HepG2 (cell line): Measurements from ENCODE around the gene ACTR1A. TPM values are rescaled to one million over a fixed set of nuclear protein-coding genes. Genes with fewer than 3 reads are reported as not detected.

Experiments
- ATAC-seq: fragments of 200-7000 bp; cut with Tn5 transposase; 3 replicates; pipeline ENCODE4 v1.9.1; 2020; ENCODE audit warnings: mild to moderate bottlenecking, moderate library complexity
- BruUV-seq: library from RNA; stranded (reverse); fragments of 400-500 nt; replicated peaks from 2 replicates; lab custom pipeline; 2021; lab: Mats Ljungman, UMichigan
- CTCF ChIA-PET: fragments of 300-600 bp; formaldehyde crosslinking; extraction: SDS; loops from one replicate; lab custom pipeline; 2021; ENCODE audit warnings: low total read pairs, inconsistent platforms, low intra/inter-chr PET ratio; lab: Yijun Ruan, JAX
- POLR2A ChIA-PET: fragments of 350-600 bp; sonication (Branson Sonifier 250); formaldehyde crosslinking; loops from one replicate; lab custom pipeline; 2020; ENCODE audit warnings: antibody characterized with exemption, inconsistent platforms; lab: Yijun Ruan, JAX
- DNase-seq: peaks from one replicate; pipeline ENCODE4 v3.0.0-alpha.2; 2015; ENCODE audit warnings: low spot score
- FAIRE-seq: peaks from 3 replicates; lab custom pipeline; 2011; peaks lifted over from hg19 to GRCh38; lab: Jason Lieb, UNC
- H2AFZ ChIP-seq: one replicate; pipeline ENCODE4 v1.6.1; 2011; ENCODE audit warnings: low read length, inconsistent platforms
- H3K27ac ChIP-seq: fragments of 300-600 bp; 3 replicates; pipeline ENCODE4 v1.8.0; 2011; ENCODE audit warnings: mixed run types, mild to moderate bottlenecking, mixed read lengths, low read length, inconsistent platforms; ENCODE audit not compliant: insufficient read depth; ENCODE audit errors: extremely low read length
- H3K27me3 ChIP-seq, 2 experiments: fragments of 200-600 bp in 1 of 2; 2 replicates in 1 of 2; 3 replicates in 1 of 2; pipeline versions ENCODE4 v1.6.0 to v1.8.0; 2011; ENCODE audit warnings: low read length in 2 of 2, mild to moderate bottlenecking in 2 of 2, moderate library complexity in 2 of 2, inconsistent platforms in 1 of 2; ENCODE audit not compliant: insufficient read depth in 2 of 2, control insufficient read depth in 1 of 2
- H3K36me3 ChIP-seq, 2 experiments: fragments of 200-600 bp in 1 of 2; replicated peaks in 1 of 2; 2 replicates in 1 of 2; 3 replicates in 1 of 2; pipeline versions ENCODE4 v1.5.1 to v1.8.0; 2011; ENCODE audit warnings: low read length in 2 of 2, inconsistent platforms in 1 of 2; ENCODE audit not compliant: insufficient read depth in 2 of 2, control insufficient read depth in 1 of 2
- H3K4me1 ChIP-seq: 2 replicates; pipeline ENCODE4 v1.5.1; 2012; ENCODE audit warnings: low read length, inconsistent platforms; ENCODE audit not compliant: insufficient read depth
- H3K4me2 ChIP-seq: 2 replicates; pipeline ENCODE4 v1.6.0; 2011; ENCODE audit warnings: low read depth, low read length, inconsistent platforms
- H3K4me3 ChIP-seq, 3 experiments: fragments of 200-600 bp in 1 of 3; sonication (generic), shearing (Covaris generic) in 1 of 3; replicated peaks in 1 of 3; 2 replicates each; pipeline ENCODE4 v1.5.1; 2011 to 2016; ENCODE audit warnings: low read length in 3 of 3, inconsistent platforms in 2 of 3, low read depth in 2 of 3, mild to moderate bottlenecking in 2 of 3, control low read depth in 1 of 3, mixed read lengths in 1 of 3; ENCODE audit not compliant: insufficient read depth in 1 of 3
- H3K79me2 ChIP-seq: one replicate; pipeline ENCODE4 v1.6.1; 2011; ENCODE audit warnings: low read length, inconsistent platforms; ENCODE audit not compliant: insufficient read depth
- H3K9ac ChIP-seq: 2 replicates; pipeline ENCODE4 v1.6.0; 2011; ENCODE audit warnings: mild to moderate bottlenecking, low read depth, low read length, inconsistent platforms; ENCODE audit not compliant: insufficient read depth
- H3K9me3 ChIP-seq: 2 replicates; pipeline ENCODE4 v1.5.1; 2012; ENCODE audit warnings: mild to moderate bottlenecking, low read length
- H4K20me1 ChIP-seq: 2 replicates; pipeline ENCODE4 v1.6.0; 2011; ENCODE audit warnings: inconsistent platforms, mild to moderate bottlenecking, low read length, moderate library complexity; ENCODE audit not compliant: insufficient read depth
- CEBPG ChIP-seq: IDR thresholded peaks from 2 replicates; pipeline ENCODE4 v1.6.1; 2016
- EZH2 ChIP-seq: conservative IDR thresholded peaks from 2 replicates; pipeline ENCODE4 v1.6.1; 2012; ENCODE audit warnings: mild to moderate bottlenecking, low read depth, low read length, moderate library complexity
- FOXC1 ChIP-seq: sonication (generic); formaldehyde crosslinking; IDR thresholded peaks from 2 replicates; pipeline ENCODE4 v1.8.0; 2022; ENCODE audit warnings: mild to moderate bottlenecking, missing genetic modification reagents, borderline replicate concordance
- GATAD1 ChIP-seq: IDR thresholded peaks from 2 replicates; pipeline ENCODE4 v1.6.1; 2016; ENCODE audit warnings: missing genetic modification reagents, missing compliant biosample characterization
- GATAD2A ChIP-seq: IDR thresholded peaks from 2 replicates; pipeline ENCODE4 v1.6.1; 2016
- JDP2 ChIP-seq: sonication (generic); formaldehyde crosslinking; IDR thresholded peaks from 2 replicates; pipeline ENCODE4 v1.8.1; 2022; ENCODE audit warnings: missing genetic modification reagents, borderline replicate concordance
- KLF15 ChIP-seq: sonication (generic); formaldehyde crosslinking; IDR thresholded peaks from 2 replicates; pipeline ENCODE4 v1.8.1; 2023; ENCODE audit warnings: borderline replicate concordance, mild to moderate bottlenecking, inconsistent platforms, missing genetic modification reagents, mixed read lengths
- MED13 ChIP-seq: sonication (generic); formaldehyde crosslinking; IDR thresholded peaks from 2 replicates; pipeline ENCODE4 v1.5.0; 2020; ENCODE audit warnings: missing genetic modification reagents
- MTA3 ChIP-seq: sonication (generic); formaldehyde crosslinking; IDR thresholded peaks from 2 replicates; pipeline ENCODE4 v1.4.0; 2020; ENCODE audit warnings: missing genetic modification reagents
- NR1H2 ChIP-seq: sonication (generic); formaldehyde crosslinking; IDR thresholded peaks from 2 replicates; pipeline ENCODE4 v1.8.1; 2022; ENCODE audit warnings: low read depth, missing genetic modification reagents, borderline replicate concordance
- PRPF4 ChIP-seq: fragments of 200-400 bp; formaldehyde crosslinking; IDR thresholded peaks from 2 replicates; pipeline ENCODE4 v1.6.1; 2016; ENCODE audit warnings: low read length, low read depth; ENCODE audit not compliant: poor library complexity, severe bottlenecking
- TP53 ChIP-seq: sonication (generic); formaldehyde crosslinking; conservative IDR thresholded peaks from 2 replicates; pipeline ENCODE4 v1.4.0; 2020; ENCODE audit warnings: missing genetic modification reagents
- ZNF350 ChIP-seq: sonication (generic); formaldehyde crosslinking; IDR thresholded peaks from 2 replicates; pipeline ENCODE4 v1.4.0; 2020; ENCODE audit warnings: mild to moderate bottlenecking, low read depth, missing genetic modification reagents, borderline replicate concordance
- ZNF614 ChIP-seq: IDR thresholded peaks from 2 replicates; pipeline ENCODE4 v1.6.1; 2018; ENCODE audit warnings: missing biosample characterization, missing genetic modification reagents, inconsistent platforms, borderline replicate concordance
- ZNF792 ChIP-seq: IDR thresholded peaks from 2 replicates; pipeline ENCODE4 v1.6.1; 2016
- WGBS: methylation state at CpG from one replicate; pipeline ENCODE4 v1.1.6; 2017; ENCODE audit warnings: low lambda C conversion rate; 5-methylcytosine and 5-hydroxymethylcytosine counted together
- in situ Hi-C: cut with HindIII; loops from 2 replicates; pipeline ENCODE4 v1.10.0; 2017; ENCODE audit warnings: low pct_unique_long_range_greater_than_20kb; ENCODE audit not compliant: extremely low pct_ligation_motif_present
- intact Hi-C: fragments of 100-400 bp; cut with micrococcal nuclease; formaldehyde crosslinking; loops from one replicate; pipeline ENCODE4 v1.10.0; 2022; ENCODE audit not compliant: unreplicated experiment
- polyA plus RNA-seq, 8 experiments: library from polyadenylated mRNA; depleted of rRNA in 3 of 8; stranded (reverse) in 7 of 8; unstranded in 1 of 8; fragments of >200 nt; fragmentation: Illumina TruSeq in 4 of 8; extraction: Trizol in 4 of 8; gene quantifications; 2 replicates each; pipeline versions ENCODE4 v1.2.1 to v1.2.3, GENCODE V29; 2011 to 2016; ENCODE audit warnings: low read depth in 4 of 8, missing spikeins in 1 of 8, mixed read lengths in 1 of 8; ENCODE audit not compliant: insufficient read depth in 1 of 8
- total RNA-seq, 5 experiments: library from RNA; depleted of rRNA; stranded (reverse); fragments of >200 nt; fragmentation: Illumina TruSeq; extraction: Trizol; gene quantifications; 2 replicates each; pipeline ENCODE4 v1.2.3, GENCODE V29; 2016; ENCODE audit warnings: low read depth in 1 of 5
- TF ChIP-seq, protein P1 (sequence below): sonication (generic); formaldehyde crosslinking; conservative IDR thresholded peaks from 2 replicates; pipeline ENCODE4 v1.4.0; 2020; ENCODE audit warnings: mild to moderate bottlenecking, missing genetic modification reagents, moderate library complexity
- TF ChIP-seq, protein P2 (sequence below): sonication (generic); formaldehyde crosslinking; IDR thresholded peaks from 2 replicates; pipeline ENCODE4 v1.4.0; 2020; ENCODE audit warnings: missing genetic modification reagents, borderline replicate concordance
- TF ChIP-seq, protein P3 (sequence below): IDR thresholded peaks from 2 replicates; pipeline ENCODE4 v1.6.1; 2016; ENCODE audit warnings: mild to moderate bottlenecking, missing biosample characterization, missing genetic modification reagents
- TF ChIP-seq, protein P4 (sequence below): sonication (generic); formaldehyde crosslinking; IDR thresholded peaks from 2 replicates; pipeline ENCODE4 v1.4.0; 2020; ENCODE audit warnings: low read depth, mild to moderate bottlenecking, missing genetic modification reagents

ACTR1A gene
- total and polyA plus RNA-seq, 2 of the 13 experiments (the other 11 are each of a cell fraction or from before 2014, with no cell fraction given) = 59.6 to 62.8 TPM

DNA sequence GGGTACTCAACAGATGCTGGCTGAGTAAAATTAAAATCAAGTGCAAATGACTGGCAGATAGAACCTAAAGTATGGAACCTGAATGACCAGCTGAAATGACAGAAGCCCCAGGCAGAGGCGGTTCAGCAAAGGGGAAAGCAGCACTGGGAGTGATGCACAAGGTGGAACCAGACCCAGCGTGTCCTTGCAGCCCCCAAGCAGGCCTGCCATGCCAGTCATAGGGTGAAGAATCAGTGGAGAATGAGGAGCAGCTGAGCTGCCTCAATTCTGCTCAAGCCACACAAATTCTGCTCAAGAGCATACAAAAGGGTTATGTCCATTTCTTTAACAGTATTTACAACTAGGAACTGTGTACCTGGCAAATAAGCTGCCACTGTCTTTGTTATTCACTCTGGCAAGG is 8.7 kb downstream of the ACTR1A start:
- H3K4me1 ChIP-seq = peaks cover 21% of the 10 kb centered on the region
- FAIRE-seq = no peak
- in situ Hi-C loops (no loop called here), intact Hi-C loops (no loop called here)
- ATAC-seq = no peak
- DNase-seq = no peak
- no peak overlapping the region for H3K9ac ChIP-seq
- POLR2A ChIA-PET = no interaction called here
- H3K27ac ChIP-seq = no peak overlapping the region
- peaks cover 2 to 8% of the 10 kb centered on the region in 2 experiments for H3K36me3 ChIP-seq
- H3K79me2 ChIP-seq = peaks cover 51% of the 10 kb centered on the region
- CTCF ChIA-PET = no interaction called here
- H3K27me3 ChIP-seq = no peaks in the 10 kb centered on the region
- no peak overlapping the region for H2AFZ ChIP-seq
- WGBS = 100% methylated on average over 2 of the region's 2 CpGs
- no peaks in the 10 kb centered on the region for H3K9me3 ChIP-seq
- no peak overlapping the region for H3K4me3 ChIP-seq
- no peaks in the 10 kb centered on the region; the same call in 1 of the 2 replicates for H4K20me1 ChIP-seq
- no peak overlapping the region for H3K4me2 ChIP-seq
- no TSS peak for BruUV-seq
- TF ChIP-seq FOXC1 (CRISPR knock-in tag) = no peak
- TF ChIP-seq EZH2 = no peak
- TF ChIP-seq, protein P1, sequence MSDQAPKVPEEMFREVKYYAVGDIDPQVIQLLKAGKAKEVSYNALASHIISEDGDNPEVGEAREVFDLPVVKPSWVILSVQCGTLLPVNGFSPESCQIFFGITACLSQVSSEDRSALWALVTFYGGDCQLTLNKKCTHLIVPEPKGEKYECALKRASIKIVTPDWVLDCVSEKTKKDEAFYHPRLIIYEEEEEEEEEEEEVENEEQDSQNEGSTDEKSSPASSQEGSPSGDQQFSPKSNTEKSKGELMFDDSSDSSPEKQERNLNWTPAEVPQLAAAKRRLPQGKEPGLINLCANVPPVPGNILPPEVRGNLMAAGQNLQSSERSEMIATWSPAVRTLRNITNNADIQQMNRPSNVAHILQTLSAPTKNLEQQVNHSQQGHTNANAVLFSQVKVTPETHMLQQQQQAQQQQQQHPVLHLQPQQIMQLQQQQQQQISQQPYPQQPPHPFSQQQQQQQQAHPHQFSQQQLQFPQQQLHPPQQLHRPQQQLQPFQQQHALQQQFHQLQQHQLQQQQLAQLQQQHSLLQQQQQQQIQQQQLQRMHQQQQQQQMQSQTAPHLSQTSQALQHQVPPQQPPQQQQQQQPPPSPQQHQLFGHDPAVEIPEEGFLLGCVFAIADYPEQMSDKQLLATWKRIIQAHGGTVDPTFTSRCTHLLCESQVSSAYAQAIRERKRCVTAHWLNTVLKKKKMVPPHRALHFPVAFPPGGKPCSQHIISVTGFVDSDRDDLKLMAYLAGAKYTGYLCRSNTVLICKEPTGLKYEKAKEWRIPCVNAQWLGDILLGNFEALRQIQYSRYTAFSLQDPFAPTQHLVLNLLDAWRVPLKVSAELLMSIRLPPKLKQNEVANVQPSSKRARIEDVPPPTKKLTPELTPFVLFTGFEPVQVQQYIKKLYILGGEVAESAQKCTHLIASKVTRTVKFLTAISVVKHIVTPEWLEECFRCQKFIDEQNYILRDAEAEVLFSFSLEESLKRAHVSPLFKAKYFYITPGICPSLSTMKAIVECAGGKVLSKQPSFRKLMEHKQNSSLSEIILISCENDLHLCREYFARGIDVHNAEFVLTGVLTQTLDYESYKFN (CRISPR knock-in tag) = no peak
- TF ChIP-seq, protein P2, sequence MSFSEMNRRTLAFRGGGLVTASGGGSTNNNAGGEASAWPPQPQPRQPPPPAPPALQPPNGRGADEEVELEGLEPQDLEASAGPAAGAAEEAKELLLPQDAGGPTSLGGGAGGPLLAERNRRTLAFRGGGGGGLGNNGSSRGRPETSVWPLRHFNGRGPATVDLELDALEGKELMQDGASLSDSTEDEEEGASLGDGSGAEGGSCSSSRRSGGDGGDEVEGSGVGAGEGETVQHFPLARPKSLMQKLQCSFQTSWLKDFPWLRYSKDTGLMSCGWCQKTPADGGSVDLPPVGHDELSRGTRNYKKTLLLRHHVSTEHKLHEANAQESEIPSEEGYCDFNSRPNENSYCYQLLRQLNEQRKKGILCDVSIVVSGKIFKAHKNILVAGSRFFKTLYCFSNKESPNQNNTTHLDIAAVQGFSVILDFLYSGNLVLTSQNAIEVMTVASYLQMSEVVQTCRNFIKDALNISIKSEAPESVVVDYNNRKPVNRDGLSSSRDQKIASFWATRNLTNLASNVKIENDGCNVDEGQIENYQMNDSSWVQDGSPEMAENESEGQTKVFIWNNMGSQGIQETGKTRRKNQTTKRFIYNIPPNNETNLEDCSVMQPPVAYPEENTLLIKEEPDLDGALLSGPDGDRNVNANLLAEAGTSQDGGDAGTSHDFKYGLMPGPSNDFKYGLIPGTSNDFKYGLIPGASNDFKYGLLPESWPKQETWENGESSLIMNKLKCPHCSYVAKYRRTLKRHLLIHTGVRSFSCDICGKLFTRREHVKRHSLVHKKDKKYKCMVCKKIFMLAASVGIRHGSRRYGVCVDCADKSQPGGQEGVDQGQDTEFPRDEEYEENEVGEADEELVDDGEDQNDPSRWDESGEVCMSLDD (CRISPR knock-in tag) = no peak
- no peak for TF ChIP-seq CEBPG (CRISPR knock-in tag)
- no peak for TF ChIP-seq ZNF350 (CRISPR knock-in tag)
- TF ChIP-seq PRPF4 = no peak
- no peak for TF ChIP-seq NR1H2 (CRISPR knock-in tag)
- no peak for TF ChIP-seq MTA3 (CRISPR knock-in tag)
- TF ChIP-seq ZNF792 (CRISPR knock-in tag) = no peak
- no peak for TF ChIP-seq ZNF614 (CRISPR knock-in tag)
- TF ChIP-seq KLF15 (CRISPR knock-in tag) = no peak
- TF ChIP-seq TP53 (CRISPR knock-in tag) = no peak
- TF ChIP-seq, protein P3, sequence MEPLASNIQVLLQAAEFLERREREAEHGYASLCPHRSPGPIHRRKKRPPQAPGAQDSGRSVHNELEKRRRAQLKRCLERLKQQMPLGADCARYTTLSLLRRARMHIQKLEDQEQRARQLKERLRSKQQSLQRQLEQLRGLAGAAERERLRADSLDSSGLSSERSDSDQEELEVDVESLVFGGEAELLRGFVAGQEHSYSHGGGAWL (CRISPR knock-in tag) = no peak
- TF ChIP-seq GATAD1 (CRISPR knock-in tag) = no peak
- TF ChIP-seq MED13 = no peak
- TF ChIP-seq JDP2 = no peak
- TF ChIP-seq, protein P4, sequence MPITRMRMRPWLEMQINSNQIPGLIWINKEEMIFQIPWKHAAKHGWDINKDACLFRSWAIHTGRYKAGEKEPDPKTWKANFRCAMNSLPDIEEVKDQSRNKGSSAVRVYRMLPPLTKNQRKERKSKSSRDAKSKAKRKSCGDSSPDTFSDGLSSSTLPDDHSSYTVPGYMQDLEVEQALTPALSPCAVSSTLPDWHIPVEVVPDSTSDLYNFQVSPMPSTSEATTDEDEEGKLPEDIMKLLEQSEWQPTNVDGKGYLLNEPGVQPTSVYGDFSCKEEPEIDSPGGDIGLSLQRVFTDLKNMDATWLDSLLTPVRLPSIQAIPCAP (CRISPR knock-in tag) = no peak
- no peak for TF ChIP-seq GATAD2A (CRISPR knock-in tag)
